Adrenal gland (tissue), 12 donors: Measurements from ENCODE around the gene JARID2. TPM values are rescaled to one million over a fixed set of nuclear protein-coding genes. Genes with fewer than 3 reads are reported as not detected.
A peak's percentile ranks its signal among the peaks of the same experiment; 100 is the strongest.

ENCODE experiments used
- DNase-seq, 7 donors: peaks; one replicate each; pipeline ENCODE4 v3.0.0-alpha.2; 2019 to 2020
- H3K27ac ChIP-seq, 5 donors: fragments of 200-600 bp; sonication (generic) in 4 of 5; 1 replicate in 3 of 5; 2 replicates in 2 of 5; pipeline versions ENCODE4 v1.5.1 to v1.8.0; 2016 to 2020; ENCODE audit warnings: mild to moderate bottlenecking in 1 of 5
- H3K27me3 ChIP-seq: fragments of 200-600 bp; 2 replicates; pipeline ENCODE4 v1.8.0; 2021
- H3K36me3 ChIP-seq, 2 donors: fragments of 200-600 bp; replicated peaks in 1 of 2; 1 replicate in 1 of 2; 2 replicates in 1 of 2; pipeline versions ENCODE4 v1.5.1 to v1.8.0; 2018 to 2022
- H3K4me1 ChIP-seq, 2 donors: fragments of 200-600 bp; replicated peaks in 1 of 2; 1 replicate in 1 of 2; 2 replicates in 1 of 2; pipeline versions ENCODE4 v1.5.1 to v1.8.0; 2018 to 2021
- H3K4me3 ChIP-seq, 4 donors: fragments of 200-600 bp; sonication (generic) in 3 of 4; one replicate each; pipeline ENCODE4 v1.5.1; 2016 to 2018
- H3K9me3 ChIP-seq, 3 donors: fragments of 200-600 bp; sonication (generic) in 1 of 3; replicated peaks in 1 of 3; 1 replicate in 2 of 3; 2 replicates in 1 of 3; pipeline versions ENCODE4 v1.5.1 to v1.8.0; 2016 to 2021
- CTCF ChIP-seq, 6 experiments: fragments of 450-650 bp in 4 of 6; fragments of 200-600 bp in 2 of 6; sonication (generic) in 1 of 6; IDR thresholded peaks; 1 replicate in 5 of 6; 2 replicates in 1 of 6; pipeline versions ENCODE4 v1.5.1 to v1.8.0; 2016 to 2021; ENCODE audit warnings: antibody characterized with exemption in 6 of 6, mild to moderate bottlenecking in 2 of 6, moderate library complexity in 1 of 6
- POLR2A ChIP-seq, 2 donors: fragments of 450-650 bp; IDR thresholded peaks; one replicate each; pipeline ENCODE4 v1.6.1; 2017; ENCODE audit warnings: antibody characterized with exemption in 2 of 2, mild to moderate bottlenecking in 2 of 2, moderate library complexity in 1 of 2
- WGBS, 4 donors: extraction: QIAGEN DNeasy Blood & Tissue Kit in 2 of 4; methylation state at CpG; one replicate each; pipeline versions ENCODE4 v1.1.5 to v1.1.7; 2013 to 2017; 5-methylcytosine and 5-hydroxymethylcytosine counted together
- intact Hi-C, 2 donors: fragments of 100-400 bp; cut with DNase I; formaldehyde crosslinking; loops; one replicate each; pipeline versions ENCODE4 v1.14.1 to v1.15.0; 2022 to 2023
- polyA plus RNA-seq, 3 donors: library from polyadenylated mRNA; stranded (reverse); fragments of 200-250 nt in 2 of 3; fragments of 350-450 nt in 1 of 3; fragmentation: Illumina TruSeq in 1 of 3; extraction: RNeasy Lipid Tissue Mini Kit (QIAGEN cat#74804) in 1 of 3; gene quantifications; one replicate each; pipeline ENCODE4 v1.2.3, GENCODE V29; 2013 to 2014
- total RNA-seq, 9 donors: library from RNA; depleted of rRNA in 4 of 9; stranded (reverse); fragments of >200 nt in 4 of 9; fragments of 120-200 nt in 1 of 9; fragmentation: NEBNext Ultra II Directional in 1 of 9; extraction: Animal tissue kit (Norgen Biotek cat#: 25700) in 1 of 9; gene quantifications; one replicate each; pipeline versions ENCODE4 v1.1.0 to v1.2.4, GENCODE V29; 2013 to 2023
- donor health status: healthy with polysubstance abuse.
- donor health status: Bipolar disorder and iron deficiency.
- donor health status: DM: yes; HTN: yes; CAD: no.
- donor health status: DM: no; HTN: no; CAD: no.
- donor health status: DM: no; HTN: no; CAD: no.
- donor health status: DM: yes; HTN: yes; CAD: no.

The JARID2 gene
- total and polyA plus RNA-seq, 12 donors: 3.0 to 13.6 (median 8.2) TPM

GRCh38 chr6:15389084-15389764 lies 143.4 kb downstream of the JARID2 start:
- peaks cover 31 to 50% of the 10 kb centered on the region in 2 donors for H3K4me1 ChIP-seq
- no peaks in the 10 kb centered on the region for H3K36me3 ChIP-seq
- no peaks in the 10 kb centered on the region for H3K27me3 ChIP-seq
- TF ChIP-seq POLR2A (IDR thresholded peaks at IDR 0.05) (no peak), CTCF (IDR thresholded peaks at IDR 0.05) (no peak)
- WGBS, 4 donors: 89 to 94% (median 93%) methylated on average over 6 of the region's 6 CpGs
- intact Hi-C loops: loop anchor here in 1 of 2 donors (10.0 kb wide), 1 partner anchor 224 kb away; no protein-coding TSS in a partner anchor
- no peaks in the 10 kb centered on the region for H3K9me3 ChIP-seq
- peak in 2 of 7 donors; percentile 24 to 35 for DNase-seq
- no peak overlapping the region for H3K4me3 ChIP-seq
- no peak overlapping the region for H3K27ac ChIP-seq

GRCh38 chr6:15389765-15390723 lies 144.2 kb downstream of the JARID2 start:
- Histone ChIP-seq H3K36me3 (no peaks in the 10 kb centered on the region), H3K9me3 (no peaks in the 10 kb centered on the region), H3K27me3 (no peaks in the 10 kb centered on the region), H3K4me1 (peaks cover 31 to 47% of the 10 kb centered on the region in 2 donors), H3K27ac (peak overlapping the region in 1 of 5 donors; percentile 9), H3K4me3 (no peak overlapping the region)
- DNase-seq: peak in 1 of 7 donors; percentile 26
- TF ChIP-seq POLR2A (IDR thresholded peaks at IDR 0.05) (no peak), CTCF (IDR thresholded peaks at IDR 0.05) (peak in 5 of 6 experiments; percentile 46 to 73 (median 61))
- intact Hi-C loops: loop anchor here in 1 of 2 donors (10.0 kb wide), 1 partner anchor 225 kb away; no protein-coding TSS in a partner anchor
- WGBS, 4 donors: 40 to 57% (median 49%) methylated on average over 12 to 14 of the region's 14 CpGs

- H3K4me3 ChIP-seq: no peak overlapping the region
- intact Hi-C loops: no loop called here
- no peaks in the 10 kb centered on the region for H3K9me3 ChIP-seq
- no peak for DNase-seq
- 22 to 44% (median 34%) methylated on average over 1 of the region's 1 CpG for WGBS, 4 donors
- no peaks in the 10 kb centered on the region for H3K27me3 ChIP-seq
- H3K4me1 ChIP-seq: peaks cover 31 to 43% of the 10 kb centered on the region in 2 donors
- TF ChIP-seq POLR2A (IDR thresholded peaks at IDR 0.05) (no peak), CTCF (IDR thresholded peaks at IDR 0.05) (no peak)
- no peak overlapping the region for H3K27ac ChIP-seq
- H3K36me3 ChIP-seq: no peaks in the 10 kb centered on the region
Observed at GRCh38 chr6:15391500-15391899, 145.6 kb downstream of the JARID2 start.

GRCh38 chr6:15392182-15392581 lies 146.3 kb downstream of the JARID2 start:
- peaks cover 31 to 39% of the 10 kb centered on the region in 2 donors for H3K4me1 ChIP-seq
- no peaks in the 10 kb centered on the region for H3K36me3 ChIP-seq
- no peaks in the 10 kb centered on the region for H3K9me3 ChIP-seq
- 72 to 83% (median 82%) methylated on average over 6 of the region's 6 CpGs for WGBS, 4 donors
- H3K4me3 ChIP-seq: no peak overlapping the region
- TF ChIP-seq CTCF (IDR thresholded peaks at IDR 0.05) (no peak), POLR2A (IDR thresholded peaks at IDR 0.05) (no peak)
- intact Hi-C loops: no loop called here
- H3K27ac ChIP-seq: no peak overlapping the region
- no peak for DNase-seq
- no peaks in the 10 kb centered on the region for H3K27me3 ChIP-seq
